ENCODE measurements around the gene SHISAL2A.

Gene SHISAL2A

GRCh38 chr1:52615489-52616042 lies 17.4 kb upstream of the SHISAL2A start:
- in situ Hi-C loops (cut with HindIII; ENCODE audit: low sequenced_read_pairs) = no loop called here

- in situ Hi-C loops (cut with HindIII; ENCODE audit: low sequenced_read_pairs) = no loop called here
These were observed 11.0 kb upstream of the SHISAL2A start for GRCh38 chr1:52621950-52622349.

- in situ Hi-C loops (cut with HindIII; ENCODE audit: low sequenced_read_pairs) = no loop called here
These were observed 9.2 kb upstream of the SHISAL2A start for GRCh38 chr1:52623812-52624211.

- in situ Hi-C loops (cut with HindIII; ENCODE audit: low sequenced_read_pairs) = no loop called here
These were observed 5.9 kb upstream of the SHISAL2A start for GRCh38 chr1:52627028-52627427.

GRCh38 chr1:52628614-52629324 lies 4.2 kb upstream of the SHISAL2A start:
- in situ Hi-C loops (cut with HindIII; ENCODE audit: low sequenced_read_pairs) = no loop called here

GRCh38 chr1:52629325-52629643 lies 3.7 kb upstream of the SHISAL2A start:
- in situ Hi-C loops (cut with HindIII; ENCODE audit: low sequenced_read_pairs) = no loop called here

GRCh38 chr1:52629667-52630066 lies 3.3 kb upstream of the SHISAL2A start:
- in situ Hi-C loops (cut with HindIII; ENCODE audit: low sequenced_read_pairs) = no loop called here

- in situ Hi-C loops (cut with HindIII; ENCODE audit: low sequenced_read_pairs) = no loop called here
These were observed 1.1 kb upstream of the SHISAL2A start for GRCh38 chr1:52631759-52632331.

GRCh38 chr1:52633291-52633754 lies 355 bp downstream of the SHISAL2A start:
- in situ Hi-C loops (cut with HindIII; ENCODE audit: low sequenced_read_pairs) = no loop called here

GRCh38 chr1:52634111-52634510 lies 1.1 kb downstream of the SHISAL2A start:
- in situ Hi-C loops (cut with HindIII; ENCODE audit: low sequenced_read_pairs) = no loop called here

GRCh38 chr1:52635321-52636089 lies 2.5 kb downstream of the SHISAL2A start:
- in situ Hi-C loops (cut with HindIII; ENCODE audit: low sequenced_read_pairs) = no loop called here

GRCh38 chr1:52636721-52637695 lies 4.0 kb downstream of the SHISAL2A start:
- in situ Hi-C loops (cut with HindIII; ENCODE audit: low sequenced_read_pairs) = no loop called here

GRCh38 chr1:52637946-52638345 lies 5.0 kb downstream of the SHISAL2A start:
- in situ Hi-C loops (cut with HindIII; ENCODE audit: low sequenced_read_pairs) = no loop called here

- in situ Hi-C loops (cut with HindIII; ENCODE audit: low sequenced_read_pairs) = no loop called here
These were observed 7.7 kb downstream of the SHISAL2A start for GRCh38 chr1:52640697-52641096.

- in situ Hi-C loops (cut with HindIII; ENCODE audit: low sequenced_read_pairs) = no loop called here
These were observed 8.3 kb downstream of the SHISAL2A start for GRCh38 chr1:52641307-52641706.

GRCh38 chr1:52645261-52645660 lies 12.3 kb downstream of the SHISAL2A start:
- in situ Hi-C loops (cut with HindIII; ENCODE audit: low sequenced_read_pairs) = no loop called here

- in situ Hi-C loops (cut with HindIII; ENCODE audit: low sequenced_read_pairs) = no loop called here
These were observed 18.9 kb downstream of the SHISAL2A start for GRCh38 chr1:52651904-52652303.

GRCh38 chr1:52653207-52653849 lies 20.4 kb downstream of the SHISAL2A start:
- in situ Hi-C loops (cut with HindIII; ENCODE audit: low sequenced_read_pairs) = no loop called here

- in situ Hi-C loops (cut with HindIII; ENCODE audit: low sequenced_read_pairs) = no loop called here
These were observed 21.1 kb downstream of the SHISAL2A start for GRCh38 chr1:52654063-52654462.

GRCh38 chr1:52657702-52658101 lies 24.7 kb downstream of the SHISAL2A start:
- in situ Hi-C loops (cut with HindIII; ENCODE audit: low sequenced_read_pairs) = no loop called here
